Endothelial cell of umbilical vein (primary cell): ENCODE results near the gene DOCK1.

Source experiments
- EZH2 ChIP-seq: IDR thresholded peaks from 2 replicates; pipeline ENCODE4 v1.6.1; 2012; ENCODE audit warnings: borderline replicate concordance, low read depth, mild to moderate bottlenecking, moderate library complexity, low read length, inconsistent platforms; ENCODE audit not compliant: severe bottlenecking
- FOS ChIP-seq: IDR thresholded peaks from 2 replicates; pipeline ENCODE4 v1.6.1; 2011; ENCODE audit warnings: mild to moderate bottlenecking, low read length, moderate library complexity, borderline replicate concordance; ENCODE audit not compliant: insufficient read depth
- JUN ChIP-seq: IDR thresholded peaks from 2 replicates; pipeline ENCODE4 v1.6.1; 2011; ENCODE audit warnings: borderline replicate concordance, low read depth; ENCODE audit not compliant: insufficient read length, insufficient read depth
- POLR2A ChIP-seq: IDR thresholded peaks from 2 replicates; pipeline ENCODE4 v1.6.1; 2012; ENCODE audit warnings: low read depth, mild to moderate bottlenecking, control low read depth, low read length
- POLR2AphosphoS5 ChIP-seq: IDR thresholded peaks from 2 replicates; pipeline ENCODE4 v1.6.1; 2012; ENCODE audit warnings: low read depth, mild to moderate bottlenecking, control low read depth, low read length, moderate library complexity; ENCODE audit not compliant: insufficient read depth
- TF ChIP-seq, protein P1 (sequence below), 2 donors: IDR thresholded peaks; 1 replicate in 1 of 2; 2 replicates in 1 of 2; pipeline ENCODE4 v1.5.1; 2011; ENCODE audit warnings: low read length in 2 of 2, mild to moderate bottlenecking in 2 of 2, moderate library complexity in 2 of 2, control low read depth in 1 of 2, inconsistent platforms in 1 of 2, low read depth in 1 of 2; ENCODE audit not compliant: insufficient read depth in 1 of 2; ENCODE audit errors: extremely low read depth in 1 of 2
- TF ChIP-seq, protein P2 (sequence below): IDR thresholded peaks from 2 replicates; pipeline ENCODE4 v1.6.1; 2011; ENCODE audit not compliant: insufficient read depth, insufficient read length

DNA sequence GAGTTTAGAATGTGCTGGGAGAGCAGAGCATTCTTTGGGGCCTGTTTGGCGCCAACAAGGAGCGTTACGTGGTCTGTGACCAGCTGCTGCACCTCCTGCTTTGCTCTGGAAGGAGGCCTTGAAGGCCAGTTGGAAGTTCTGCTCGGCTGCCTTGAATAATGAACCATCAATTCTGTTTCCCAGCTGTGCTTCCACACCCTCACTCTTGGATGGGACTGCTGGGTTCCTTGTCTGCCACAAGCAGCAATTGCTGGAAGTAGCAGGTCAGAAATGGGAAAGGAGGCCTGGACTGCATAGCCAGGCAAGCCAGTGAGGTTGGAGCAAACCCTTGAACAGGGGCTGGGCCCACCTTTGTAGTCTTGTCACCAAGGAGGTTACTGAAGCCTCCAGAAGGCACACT lies 377.8 kb downstream of the DOCK1 start:
- TF ChIP-seq, protein P1, sequence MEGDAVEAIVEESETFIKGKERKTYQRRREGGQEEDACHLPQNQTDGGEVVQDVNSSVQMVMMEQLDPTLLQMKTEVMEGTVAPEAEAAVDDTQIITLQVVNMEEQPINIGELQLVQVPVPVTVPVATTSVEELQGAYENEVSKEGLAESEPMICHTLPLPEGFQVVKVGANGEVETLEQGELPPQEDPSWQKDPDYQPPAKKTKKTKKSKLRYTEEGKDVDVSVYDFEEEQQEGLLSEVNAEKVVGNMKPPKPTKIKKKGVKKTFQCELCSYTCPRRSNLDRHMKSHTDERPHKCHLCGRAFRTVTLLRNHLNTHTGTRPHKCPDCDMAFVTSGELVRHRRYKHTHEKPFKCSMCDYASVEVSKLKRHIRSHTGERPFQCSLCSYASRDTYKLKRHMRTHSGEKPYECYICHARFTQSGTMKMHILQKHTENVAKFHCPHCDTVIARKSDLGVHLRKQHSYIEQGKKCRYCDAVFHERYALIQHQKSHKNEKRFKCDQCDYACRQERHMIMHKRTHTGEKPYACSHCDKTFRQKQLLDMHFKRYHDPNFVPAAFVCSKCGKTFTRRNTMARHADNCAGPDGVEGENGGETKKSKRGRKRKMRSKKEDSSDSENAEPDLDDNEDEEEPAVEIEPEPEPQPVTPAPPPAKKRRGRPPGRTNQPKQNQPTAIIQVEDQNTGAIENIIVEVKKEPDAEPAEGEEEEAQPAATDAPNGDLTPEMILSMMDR (IDR thresholded peaks at IDR 0.05; ENCODE audit: extremely low read depth in 1 of 2, insufficient read depth in 1 of 2, low read depth in 1 of 2, low read length in 2 of 2): no peak
- TF ChIP-seq, protein P2, sequence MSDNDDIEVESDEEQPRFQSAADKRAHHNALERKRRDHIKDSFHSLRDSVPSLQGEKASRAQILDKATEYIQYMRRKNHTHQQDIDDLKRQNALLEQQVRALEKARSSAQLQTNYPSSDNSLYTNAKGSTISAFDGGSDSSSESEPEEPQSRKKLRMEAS: no peak
- TF ChIP-seq POLR2A (no peak), JUN (no peak), POLR2AphosphoS5 (no peak), FOS (no peak), EZH2 (no peak)
